ENCODE measurements around the gene LZTS2.

LZTS2 gene

DNA sequence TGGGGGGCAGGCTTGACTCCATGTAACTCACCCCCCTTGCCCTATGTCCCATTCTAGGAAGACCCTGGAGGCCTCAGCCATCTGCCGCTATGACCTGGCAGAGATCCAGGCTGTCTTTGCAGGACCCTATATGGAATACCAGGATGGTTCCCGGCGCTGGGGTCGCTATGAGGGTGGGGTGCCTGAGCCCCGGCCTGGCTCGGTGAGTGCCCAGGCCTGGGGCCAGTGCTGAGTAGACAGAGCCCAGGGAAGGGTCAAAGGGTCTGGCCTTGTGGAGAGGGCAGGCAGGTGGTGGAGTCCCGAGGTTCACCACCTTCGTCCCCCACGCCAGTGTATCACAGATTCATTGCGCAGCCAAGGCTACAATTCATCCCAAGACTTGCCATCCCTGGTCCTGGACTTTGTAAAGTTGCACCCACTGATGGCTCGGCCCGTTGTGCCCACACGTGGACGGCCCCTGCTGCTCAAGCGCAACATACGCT, 19.8 kb upstream of the LZTS2 start:
- DNase-seq, result no peak

DNA sequence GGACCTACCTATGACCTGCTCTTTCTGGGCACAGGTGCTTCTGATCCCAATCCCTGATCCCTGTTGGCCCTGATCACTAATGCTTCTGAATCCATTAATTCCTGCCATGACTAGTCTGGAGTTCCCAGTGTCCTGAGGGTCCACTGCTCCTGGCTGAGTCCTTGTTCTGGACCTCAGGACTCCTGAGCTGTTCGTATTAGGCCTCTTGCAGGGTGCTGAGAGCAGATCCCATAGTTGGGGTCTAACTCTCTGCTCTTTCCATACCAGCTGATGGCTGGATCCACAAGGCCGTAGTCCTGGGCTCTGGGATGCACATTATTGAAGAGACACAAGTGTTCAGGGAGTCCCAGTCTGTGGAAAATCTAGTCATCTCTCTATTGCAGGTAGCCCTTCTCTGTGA, 19.3 kb upstream of the LZTS2 start:
- DNase-seq, result no peak

GRCh38 chr10:100980711-100981110, 18.9 kb upstream of the LZTS2 start:
- DNase-seq, result no peak

DNA sequence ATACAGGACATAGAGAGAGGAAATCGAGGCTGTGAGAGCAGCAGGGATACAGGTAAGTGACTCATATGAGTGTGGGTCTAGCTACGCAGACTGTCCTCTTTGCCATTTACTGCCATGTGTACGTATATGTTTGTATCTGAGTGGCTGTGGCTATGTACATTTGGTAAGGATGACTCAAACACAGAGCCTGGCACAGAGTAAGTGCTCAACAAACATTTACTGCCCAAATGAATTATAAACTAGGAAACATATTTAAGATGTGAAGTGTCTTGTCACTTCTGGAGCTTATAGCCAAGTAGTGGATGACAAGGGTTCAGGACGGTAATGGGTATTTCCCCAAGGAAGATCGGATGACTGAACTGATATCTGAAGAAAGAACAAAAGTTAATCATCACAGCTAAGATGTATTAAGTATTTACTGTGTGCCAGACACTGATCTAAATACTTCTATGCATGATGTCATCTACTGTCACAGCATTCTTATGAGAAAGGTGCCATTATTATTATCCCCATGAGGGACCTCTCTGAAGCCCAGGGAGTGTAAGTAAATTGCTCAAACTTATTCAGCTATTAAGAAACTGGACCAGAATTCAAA, 18.3 kb upstream of the LZTS2 start:
- no peak for DNase-seq

DNA sequence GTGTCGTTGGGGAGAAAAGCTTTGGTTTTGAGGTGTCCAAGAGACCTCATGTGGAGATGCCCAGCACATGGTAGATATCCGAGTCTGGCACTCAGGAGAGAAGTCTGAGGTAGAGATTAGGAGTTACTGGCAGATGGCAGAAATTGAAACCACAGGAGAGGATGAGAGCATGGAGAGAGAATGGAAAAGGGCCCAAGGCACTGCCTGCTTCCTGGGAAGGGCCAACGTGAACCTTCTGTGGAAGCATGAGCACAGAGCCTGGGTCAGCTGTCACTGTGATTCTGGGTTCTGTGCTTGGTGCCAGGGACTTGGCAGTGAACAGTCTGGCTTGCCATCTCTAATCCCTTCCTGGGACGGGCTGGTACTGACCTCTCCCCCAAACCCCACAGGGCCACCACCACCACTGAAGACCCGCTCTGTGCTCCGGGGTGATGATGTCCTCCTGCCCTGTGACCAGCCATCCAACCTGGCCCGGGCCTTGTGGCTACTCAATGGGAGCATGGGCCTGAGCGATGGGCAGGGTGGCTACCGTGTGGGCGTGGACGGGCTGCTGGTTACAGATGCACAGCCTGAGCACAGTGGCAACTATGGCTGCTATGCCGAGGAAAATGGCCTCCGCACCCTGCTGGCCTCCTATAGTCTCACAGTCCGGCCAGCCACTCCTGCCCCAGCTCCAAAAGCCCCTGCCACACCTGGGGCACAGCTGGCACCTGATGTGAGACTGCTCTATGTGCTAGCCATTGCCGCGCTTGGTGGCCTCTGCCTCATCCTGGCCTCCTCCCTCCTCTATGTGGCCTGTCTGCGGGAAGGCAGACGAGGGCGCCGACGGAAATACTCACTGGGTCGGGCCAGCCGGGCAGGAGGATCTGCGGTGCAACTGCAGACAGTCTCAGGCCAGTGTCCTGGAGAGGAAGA, 16.4 kb upstream of the LZTS2 start:
- DNase-seq, result no peak

DNA sequence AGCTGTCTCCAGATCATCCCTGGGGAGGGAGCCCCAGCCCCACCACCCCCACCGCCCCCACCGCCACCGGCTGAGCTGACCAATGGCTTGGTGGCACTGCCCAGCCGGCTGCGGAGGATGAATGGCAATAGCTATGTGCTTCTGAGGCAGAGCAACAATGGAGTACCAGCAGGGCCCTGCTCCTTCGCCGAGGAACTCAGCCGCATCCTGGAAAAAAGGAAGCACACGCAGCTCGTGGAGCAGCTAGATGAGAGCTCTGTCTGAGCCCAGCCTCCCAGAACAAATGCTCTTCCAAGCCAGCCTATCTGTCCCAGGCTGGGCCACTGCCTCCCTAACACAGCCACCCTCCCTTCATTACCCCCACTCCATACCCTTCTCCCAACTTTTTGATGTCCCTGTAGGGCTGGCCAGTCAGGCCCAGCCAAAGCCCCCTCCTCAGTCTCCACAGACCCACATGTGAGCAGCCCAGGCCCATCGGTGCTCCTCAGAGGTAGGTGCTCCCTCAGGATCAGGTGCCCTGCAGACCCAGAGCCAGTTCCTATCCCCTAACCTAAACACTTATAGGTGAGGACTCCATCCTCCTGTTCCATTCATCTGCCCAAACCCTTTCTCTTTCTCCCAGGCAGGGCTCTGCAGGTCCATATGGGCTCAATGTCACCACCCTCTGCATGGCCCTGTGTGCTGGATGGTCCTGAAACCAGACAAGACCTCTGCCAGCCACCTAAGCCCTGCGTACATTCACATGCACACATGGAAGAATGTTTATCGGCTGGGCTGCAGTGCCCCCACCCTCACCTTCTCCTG, 15.5 kb upstream of the LZTS2 start:
- DNase-seq, result no peak

DNA sequence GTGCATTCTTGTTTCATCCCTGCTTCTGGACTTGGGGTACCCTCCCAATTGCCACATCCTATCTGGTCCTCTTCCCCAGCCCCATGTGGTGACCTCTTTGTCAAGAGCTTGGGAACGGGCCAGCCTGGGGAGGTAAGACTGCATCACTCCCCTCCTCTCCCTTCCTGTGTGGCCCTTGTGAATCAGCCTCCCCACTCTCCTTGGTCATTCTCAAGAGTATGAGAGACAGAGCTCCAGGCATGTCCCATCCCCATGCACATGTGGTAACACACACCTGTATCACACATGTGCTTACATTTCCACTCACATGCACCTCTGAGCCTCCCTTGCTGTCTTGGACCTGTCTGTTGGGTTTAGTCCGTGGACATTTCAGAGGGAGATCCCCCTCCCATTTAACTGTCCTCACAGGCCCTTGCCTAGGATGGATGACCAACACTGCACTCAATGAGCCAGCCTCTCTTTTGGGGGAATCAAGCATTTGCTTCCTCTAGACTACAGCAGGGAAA, 14.9 kb upstream of the LZTS2 start:
- DNase-seq, result no peak

- no peak for DNase-seq
Observed at GRCh38 chr10:100985336-100985735, 14.3 kb upstream of the LZTS2 start.

GRCh38 chr10:100986623-100986951, 13.0 kb upstream of the LZTS2 start:
- no peak for DNase-seq

GRCh38 chr10:100986952-100987684, 12.5 kb upstream of the LZTS2 start, which contains the start of the genes MRPL43 and TWNK:
Gene MRPL43, minus strand, starts transcription at chr10:100987497. Its CDS starts 54 bp downstream, at chr10:100987443.
Gene TWNK, plus strand, starts transcription at chr10:100987543. Its CDS starts 668 bp downstream, at chr10:100988211.
- DNase-seq, result peak; percentile 83

- no peak for DNase-seq
Observed at GRCh38 chr10:100987685-100988049, 11.9 kb upstream of the LZTS2 start.

GRCh38 chr10:100988166-100988565, 11.4 kb upstream of the LZTS2 start:
- no peak for DNase-seq

DNA sequence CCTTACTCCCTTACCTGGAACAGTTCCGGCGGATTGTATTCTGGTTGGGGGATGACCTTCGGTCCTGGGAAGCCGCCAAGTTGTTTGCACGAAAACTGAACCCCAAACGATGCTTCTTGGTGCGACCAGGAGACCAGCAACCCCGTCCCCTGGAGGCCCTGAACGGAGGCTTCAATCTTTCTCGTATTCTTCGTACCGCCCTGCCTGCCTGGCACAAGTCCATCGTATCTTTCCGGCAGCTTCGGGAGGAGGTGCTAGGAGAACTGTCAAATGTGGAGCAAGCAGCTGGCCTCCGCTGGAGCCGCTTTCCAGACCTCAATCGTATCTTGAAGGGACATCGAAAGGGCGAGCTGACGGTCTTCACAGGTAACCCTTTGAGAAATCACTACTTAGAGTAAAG, 10.5 kb upstream of the LZTS2 start:
- DNase-seq, result no peak

DNA sequence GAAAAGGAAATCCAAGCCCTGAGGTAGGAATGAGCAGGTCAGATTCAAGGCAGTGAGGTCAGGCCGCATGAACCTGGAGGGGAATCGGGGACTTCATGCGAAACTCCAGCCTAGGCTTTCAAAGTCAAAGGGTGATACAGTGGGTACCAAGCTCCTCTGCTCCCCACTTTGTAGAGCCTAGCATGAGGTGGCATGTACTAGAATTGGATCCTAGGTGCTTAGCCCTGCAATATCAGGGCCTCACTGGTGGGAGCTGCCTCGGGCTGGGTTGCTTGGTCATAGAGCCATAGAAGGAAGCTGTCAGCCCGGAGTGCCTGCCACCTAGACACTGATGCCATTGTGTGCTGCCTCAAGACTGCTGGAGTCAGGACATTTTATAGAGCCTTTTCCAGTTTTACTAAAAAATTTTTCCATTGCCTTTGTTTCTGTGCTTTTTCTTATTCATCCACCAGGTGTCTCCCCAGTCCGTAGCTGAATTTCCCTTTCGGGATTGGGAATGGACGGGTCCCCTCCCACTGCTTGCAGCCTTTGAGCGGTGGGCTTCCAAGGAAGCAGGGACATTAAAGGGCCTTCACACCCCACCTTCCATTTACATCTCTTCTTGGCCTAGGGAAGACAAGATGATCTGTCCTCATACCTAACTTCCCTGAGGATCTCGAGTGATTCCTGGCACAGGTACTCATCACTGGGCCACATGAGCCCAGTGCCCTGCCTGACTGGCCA, 5.5 kb upstream of the LZTS2 start:
- DNase-seq, result no peak

DNA sequence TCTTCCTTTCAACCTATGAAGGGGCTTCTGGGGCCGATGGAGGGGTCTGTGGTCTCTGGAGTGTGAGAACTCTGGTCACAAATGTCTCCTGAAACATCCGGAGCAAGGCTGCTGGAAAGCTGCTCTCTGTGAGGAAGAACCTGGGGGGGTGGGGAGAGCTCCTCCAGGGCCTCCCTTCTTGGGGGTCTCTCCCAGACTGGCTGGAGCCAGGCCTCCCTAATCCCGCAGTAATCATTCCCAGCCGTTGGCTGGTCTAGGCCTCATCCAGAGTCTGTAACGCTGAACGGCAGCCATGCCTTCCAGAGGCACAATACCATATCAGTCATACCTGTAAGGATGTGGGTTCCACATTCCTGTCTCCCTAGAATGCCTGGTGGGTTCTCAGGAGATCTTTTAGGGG, 4.4 kb upstream of the LZTS2 start:
- DNase-seq, result no peak

- DNase-seq, result peak; percentile 34
Observed at GRCh38 chr10:100996678-100997359, 2.8 kb upstream of the LZTS2 start.

- peak; percentile 62 for DNase-seq
Observed at GRCh38 chr10:100997360-100998182, 2.0 kb upstream of the LZTS2 start.

DNA sequence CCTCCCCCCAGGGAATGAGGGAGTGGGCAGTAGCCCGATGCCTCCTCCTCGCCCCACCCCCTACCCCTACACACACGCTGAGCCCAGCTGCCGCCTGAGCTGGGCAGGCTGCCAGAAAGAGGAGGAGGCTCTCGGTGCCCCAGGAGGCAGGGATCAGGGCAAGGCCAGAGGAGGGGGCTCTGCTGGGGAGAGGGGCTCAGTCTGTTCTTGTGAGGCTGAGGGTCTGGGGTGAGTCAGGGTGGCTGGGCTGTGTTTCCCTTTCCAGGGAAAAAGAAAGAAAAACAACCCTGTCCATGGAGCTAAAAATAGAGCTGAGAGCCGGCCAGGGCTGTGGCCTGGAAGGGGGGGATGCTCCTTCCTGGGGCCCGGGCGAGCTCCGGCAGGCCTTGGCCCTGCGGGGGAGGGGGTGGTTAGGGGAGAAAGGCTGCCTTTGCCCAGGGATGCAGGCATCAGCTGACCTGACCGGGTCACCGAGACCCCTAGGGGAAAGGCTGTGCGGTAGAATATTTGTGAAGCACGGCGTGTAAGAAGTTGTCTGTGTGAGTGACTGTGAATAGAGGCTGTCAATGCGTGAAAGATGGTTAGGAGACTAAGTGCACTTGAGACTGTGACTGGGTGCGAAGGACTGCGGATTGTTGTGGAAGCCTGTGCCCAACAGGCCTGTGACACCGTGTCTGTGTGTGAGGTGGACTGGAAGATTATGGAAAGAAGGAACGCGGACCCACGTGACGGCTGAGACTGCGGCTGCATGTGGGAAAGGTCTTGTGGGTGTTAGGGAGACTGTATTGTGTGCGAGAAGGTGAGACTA, 1.2 kb upstream of the LZTS2 start:
- DNase-seq, result peak; percentile 51

- DNase-seq, result peak; percentile 75
Observed at GRCh38 chr10:100998991-100999741, 442 bp upstream of the LZTS2 start.

Data from activated gamma-delta T cell treated with Interleukin-2 at 50 U/mL for 16 hours (primary cell).